ENCODE results near the gene SMARCA4.

DNA sequence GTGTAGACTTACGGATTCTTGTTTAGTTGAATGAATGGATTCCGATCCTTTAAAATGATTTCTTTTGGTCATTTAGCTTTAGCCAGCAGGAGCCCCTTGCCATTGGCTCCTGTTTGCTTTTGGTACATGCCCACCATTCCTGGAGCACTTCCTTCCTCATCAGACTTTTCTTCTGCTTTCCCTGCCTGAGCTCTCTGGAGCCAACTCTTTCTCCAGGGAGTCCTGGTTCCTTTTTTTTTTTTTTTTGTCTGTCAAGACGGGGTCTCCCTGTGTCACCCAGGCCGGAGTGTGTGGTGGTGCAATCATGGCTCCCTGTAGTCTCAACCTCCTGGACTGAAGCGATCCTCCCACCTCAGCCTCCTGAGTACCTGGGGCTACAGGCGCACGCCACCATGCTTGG, 37.8 kb downstream of the SMARCA4 start:
- no peak for TF ChIP-seq POLR2AphosphoS5 (IDR thresholded peaks at IDR 0.05; ENCODE audit: low read depth, low read length)
- TF ChIP-seq POLR2A (IDR thresholded peaks at IDR 0.05; ENCODE audit: low read depth, low read length) = no peak
- TF ChIP-seq TAF1 (IDR thresholded peaks at IDR 0.05; ENCODE audit: borderline replicate concordance, low read depth, low read length) = no peak
